WI38 (cell line): ENCODE measurements around the gene S100A12.

Source experiments
- H3K4me3 ChIP-seq: 2 replicates; pipeline ENCODE4 v1.5.1; 2011; ENCODE audit warnings: low read depth, mild to moderate bottlenecking, control low read depth, low read length
- CTCF ChIP-seq: IDR thresholded peaks from 2 replicates; pipeline ENCODE4 v1.5.1; 2012; ENCODE audit warnings: low read depth, mild to moderate bottlenecking, control low read depth, low read length

The S100A12 gene

GRCh38 chr1:153370146-153370545, 5.3 kb downstream of the S100A12 start:
- no peak for TF ChIP-seq CTCF
- no peak overlapping the region for H3K4me3 ChIP-seq

GRCh38 chr1:153368495-153368894, 6.9 kb downstream of the S100A12 start:
- no peak for TF ChIP-seq CTCF
- no peak overlapping the region for H3K4me3 ChIP-seq

GRCh38 chr1:153367090-153367489, 8.3 kb downstream of the S100A12 start:
- H3K4me3 ChIP-seq: no peak overlapping the region
- TF ChIP-seq CTCF: no peak

- H3K4me3 ChIP-seq: no peak overlapping the region
- no peak for TF ChIP-seq CTCF
Measured at GRCh38 chr1:153366261-153366660, 9.2 kb downstream of the S100A12 start.

- no peak overlapping the region for H3K4me3 ChIP-seq
- no peak for TF ChIP-seq CTCF
Measured at GRCh38 chr1:153365696-153366095, 9.7 kb downstream of the S100A12 start.

GRCh38 chr1:153364766-153365666, 10.4 kb downstream of the S100A12 start:
- no peak overlapping the region for H3K4me3 ChIP-seq
- TF ChIP-seq CTCF: no peak

GRCh38 chr1:153364156-153364555, 11.3 kb downstream of the S100A12 start:
- H3K4me3 ChIP-seq: no peak overlapping the region
- TF ChIP-seq CTCF: no peak
